ENCODE results near the gene RICTOR.

- TF ChIP-seq EP300 (IDR thresholded peaks at IDR 0.05) (no peak), CTCF (IDR thresholded peaks at IDR 0.05) (peak; percentile 84), RCOR1 (IDR thresholded peaks at IDR 0.05; ENCODE audit: low read depth, low read length) (no peak), MYC (IDR thresholded peaks at IDR 0.05; ENCODE audit: borderline replicate concordance, low read length) (no peak), JUNB (IDR thresholded peaks at IDR 0.05) (no peak), RFX5 (IDR thresholded peaks at IDR 0.05) (no peak), TP53 (CRISPR knock-in tag; IDR thresholded peaks at IDR 0.05) (no peak), CHD4 (IDR thresholded peaks at IDR 0.05; ENCODE audit: borderline replicate concordance) (no peak), POLR2AphosphoS2 (conservative IDR thresholded peaks at IDR 0.05; ENCODE audit: low read length) (no peak), RAD21 (conservative IDR thresholded peaks at IDR 0.05 in 1 of 2, IDR thresholded peaks at IDR 0.05 in 1 of 2) (peak; percentile 85 to 93), CHD2 (IDR thresholded peaks at IDR 0.05; ENCODE audit: low read length, partially characterized antibody) (no peak)
These were observed 152.0 kb downstream of the RICTOR start for GRCh38 chr5:38922199-38922598.
